Measurements from ENCODE around the gene STAT5B. TPM values are rescaled to one million over a fixed set of nuclear protein-coding genes. Genes with fewer than 3 reads are reported as not detected.

Gene STAT5B
- total RNA-seq, 1 experiment from 2014 or later = 102 TPM

GRCh38 chr17:42271006-42271778 is 5.0 kb downstream of the STAT5B start:
- no peaks in the 10 kb centered on the region for H3K27me3 ChIP-seq (ENCODE audit: control insufficient read depth, insufficient read depth, low read length)
- in situ Hi-C loops (cut with HindIII; ENCODE audit: low pct_unique_long_range_greater_than_20kb, low sequenced_read_pairs) (no loop called here), intact Hi-C loops (cut with micrococcal nuclease; ENCODE audit: unreplicated experiment) (loop anchor here (5.0 kb wide), 1 partner anchor 49 kb away; no protein-coding TSS in a partner anchor)
- H3K9me3 ChIP-seq (ENCODE audit: control insufficient read depth, insufficient read depth, low read depth, low read length) = no peaks in the 10 kb centered on the region
- H3K36me3 ChIP-seq (ENCODE audit: control insufficient read depth, insufficient read depth, low read length) = no peaks in the 10 kb centered on the region; the same call in 1 of the 2 replicates
- CTCF ChIA-PET = no interaction called here
- H3K4me1 ChIP-seq (ENCODE audit: control insufficient read depth, insufficient read depth, low read length) = peaks cover 59% of the 10 kb centered on the region
- TF ChIP-seq SIN3A (IDR thresholded peaks at IDR 0.05; ENCODE audit: borderline replicate concordance, insufficient read depth, low read depth, low read length) (no peak), POLR2AphosphoS5 (IDR thresholded peaks at IDR 0.05; ENCODE audit: low read depth, low read length) (no peak), CTCF (IDR thresholded peaks at IDR 0.05) (no peak), TCF7L2 (IDR thresholded peaks at IDR 0.05; ENCODE audit: low read depth, low read length) (no peak)
- ATAC-seq (no peak), DNase-seq (ENCODE audit: low read depth, low spot score) (no peak)
- BruUV-seq (replicated peaks) = no TSS peak
- H3K4me3 ChIP-seq (ENCODE audit: low read depth in 2 of 2, low read length in 2 of 2) = peak overlapping the region in 1 of 2 experiments; percentile 55; a peak in 2 of 4 replicates
- POLR2A ChIA-PET = no interaction called here
- peak overlapping the region; percentile 94 for H3K27ac ChIP-seq (ENCODE audit: low read length)

GRCh38 chr17:42270596-42270995 is 5.6 kb downstream of the STAT5B start:
- TF ChIP-seq REST (IDR thresholded peaks at IDR 0.05; ENCODE audit: insufficient read depth in 1 of 2, low read depth in 2 of 2, low read length in 1 of 2) (no peak), TCF7L2 (IDR thresholded peaks at IDR 0.05; ENCODE audit: low read depth, low read length) (no peak), SIN3A (IDR thresholded peaks at IDR 0.05; ENCODE audit: borderline replicate concordance, insufficient read depth, low read depth, low read length) (no peak), POLR2AphosphoS5 (IDR thresholded peaks at IDR 0.05; ENCODE audit: low read depth, low read length) (no peak), CTCF (IDR thresholded peaks at IDR 0.05) (no peak)
- peaks cover 61% of the 10 kb centered on the region for H3K4me1 ChIP-seq (ENCODE audit: control insufficient read depth, insufficient read depth, low read length)
- CTCF ChIA-PET = interaction anchor here (0.6 kb wide), 1 partner anchor 136 kb away, joined by 4 read pairs; no protein-coding TSS in a partner anchor
- intact Hi-C loops (cut with micrococcal nuclease; ENCODE audit: unreplicated experiment) = loop anchor here (5.0 kb wide), 1 partner anchor 48 kb away; no protein-coding TSS in a partner anchor
- DNase-seq (ENCODE audit: low read depth, low spot score) (no peak), ATAC-seq (no peak)
- H3K9me3 ChIP-seq (ENCODE audit: control insufficient read depth, insufficient read depth, low read depth, low read length) = no peaks in the 10 kb centered on the region
- in situ Hi-C loops (cut with HindIII; ENCODE audit: low pct_unique_long_range_greater_than_20kb, low sequenced_read_pairs) = no loop called here
- no peaks in the 10 kb centered on the region for H3K27me3 ChIP-seq (ENCODE audit: control insufficient read depth, insufficient read depth, low read length)
- H3K4me3 ChIP-seq (ENCODE audit: low read depth in 2 of 2, low read length in 2 of 2) = no peak overlapping the region
- POLR2A ChIA-PET = no interaction called here
- H3K27ac ChIP-seq (ENCODE audit: low read length) = peak overlapping the region; percentile 94
- H3K36me3 ChIP-seq (ENCODE audit: control insufficient read depth, insufficient read depth, low read length) = no peaks in the 10 kb centered on the region; the same call in 1 of the 2 replicates
- BruUV-seq (replicated peaks) = no TSS peak
